22Rv1 (cell line): ENCODE data around the gene CDKN2B.

Source experiments
- ZFX ChIP-seq: fragments of 450-650 bp; IDR thresholded peaks from 2 replicates; pipeline ENCODE4 v1.6.1; 2017; ENCODE audit warnings: antibody characterized with exemption, borderline replicate concordance
- TF ChIP-seq, protein P1 (sequence below): fragments of 450-650 bp; IDR thresholded peaks from 2 replicates; pipeline ENCODE4 v1.5.1; 2017; ENCODE audit warnings: mild to moderate bottlenecking

- TF ChIP-seq, protein P1, sequence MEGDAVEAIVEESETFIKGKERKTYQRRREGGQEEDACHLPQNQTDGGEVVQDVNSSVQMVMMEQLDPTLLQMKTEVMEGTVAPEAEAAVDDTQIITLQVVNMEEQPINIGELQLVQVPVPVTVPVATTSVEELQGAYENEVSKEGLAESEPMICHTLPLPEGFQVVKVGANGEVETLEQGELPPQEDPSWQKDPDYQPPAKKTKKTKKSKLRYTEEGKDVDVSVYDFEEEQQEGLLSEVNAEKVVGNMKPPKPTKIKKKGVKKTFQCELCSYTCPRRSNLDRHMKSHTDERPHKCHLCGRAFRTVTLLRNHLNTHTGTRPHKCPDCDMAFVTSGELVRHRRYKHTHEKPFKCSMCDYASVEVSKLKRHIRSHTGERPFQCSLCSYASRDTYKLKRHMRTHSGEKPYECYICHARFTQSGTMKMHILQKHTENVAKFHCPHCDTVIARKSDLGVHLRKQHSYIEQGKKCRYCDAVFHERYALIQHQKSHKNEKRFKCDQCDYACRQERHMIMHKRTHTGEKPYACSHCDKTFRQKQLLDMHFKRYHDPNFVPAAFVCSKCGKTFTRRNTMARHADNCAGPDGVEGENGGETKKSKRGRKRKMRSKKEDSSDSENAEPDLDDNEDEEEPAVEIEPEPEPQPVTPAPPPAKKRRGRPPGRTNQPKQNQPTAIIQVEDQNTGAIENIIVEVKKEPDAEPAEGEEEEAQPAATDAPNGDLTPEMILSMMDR, result peak; percentile 79
- no peak for TF ChIP-seq ZFX
Measured at GRCh38 chr9:21965401-21965951, 43.6 kb downstream of the CDKN2B start.
